NCI-H1436 treated with DMSO at 0.1 percent for 48 hours (cell line): ENCODE measurements around the gene CORO1C.

Experiments
- DNase-seq: peaks from one replicate; lab custom pipeline; 2025; lab: John Stamatoyannopoulos, UW

CORO1C gene

DNA sequence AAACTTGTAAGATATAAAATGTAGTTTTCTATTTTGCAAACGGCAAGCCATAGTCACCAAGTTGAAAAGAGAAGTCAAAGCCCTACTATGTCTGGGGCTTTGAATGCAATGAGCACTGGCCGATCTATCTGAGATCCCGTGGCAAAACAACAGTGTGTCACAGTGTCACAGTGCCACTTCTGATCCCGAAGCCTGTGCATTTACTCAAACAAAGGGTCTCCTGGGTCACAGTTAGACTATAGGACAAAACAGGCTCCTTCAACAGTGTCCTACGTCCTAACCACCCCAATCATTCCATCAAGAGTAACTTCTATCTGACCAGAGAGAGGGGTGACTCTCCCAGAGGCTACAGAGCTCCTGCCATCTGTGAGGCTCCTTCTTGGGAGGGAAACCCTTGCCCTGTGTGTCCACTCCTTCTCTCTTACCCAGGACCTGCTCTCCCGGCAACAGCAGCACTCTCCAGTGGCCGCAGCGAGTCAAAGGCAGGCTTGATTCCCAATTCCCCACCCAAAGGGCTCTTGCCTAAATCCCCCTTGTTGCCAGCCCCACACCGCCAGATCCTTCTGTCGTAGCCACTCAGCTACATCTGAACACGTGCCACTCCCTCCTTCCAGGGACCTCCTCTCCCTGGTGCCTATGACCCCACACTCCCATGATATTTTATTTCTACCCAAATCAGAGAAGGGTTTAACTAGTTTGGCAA is 83.6 kb downstream of the CORO1C start:
- DNase-seq = no peak

DNA sequence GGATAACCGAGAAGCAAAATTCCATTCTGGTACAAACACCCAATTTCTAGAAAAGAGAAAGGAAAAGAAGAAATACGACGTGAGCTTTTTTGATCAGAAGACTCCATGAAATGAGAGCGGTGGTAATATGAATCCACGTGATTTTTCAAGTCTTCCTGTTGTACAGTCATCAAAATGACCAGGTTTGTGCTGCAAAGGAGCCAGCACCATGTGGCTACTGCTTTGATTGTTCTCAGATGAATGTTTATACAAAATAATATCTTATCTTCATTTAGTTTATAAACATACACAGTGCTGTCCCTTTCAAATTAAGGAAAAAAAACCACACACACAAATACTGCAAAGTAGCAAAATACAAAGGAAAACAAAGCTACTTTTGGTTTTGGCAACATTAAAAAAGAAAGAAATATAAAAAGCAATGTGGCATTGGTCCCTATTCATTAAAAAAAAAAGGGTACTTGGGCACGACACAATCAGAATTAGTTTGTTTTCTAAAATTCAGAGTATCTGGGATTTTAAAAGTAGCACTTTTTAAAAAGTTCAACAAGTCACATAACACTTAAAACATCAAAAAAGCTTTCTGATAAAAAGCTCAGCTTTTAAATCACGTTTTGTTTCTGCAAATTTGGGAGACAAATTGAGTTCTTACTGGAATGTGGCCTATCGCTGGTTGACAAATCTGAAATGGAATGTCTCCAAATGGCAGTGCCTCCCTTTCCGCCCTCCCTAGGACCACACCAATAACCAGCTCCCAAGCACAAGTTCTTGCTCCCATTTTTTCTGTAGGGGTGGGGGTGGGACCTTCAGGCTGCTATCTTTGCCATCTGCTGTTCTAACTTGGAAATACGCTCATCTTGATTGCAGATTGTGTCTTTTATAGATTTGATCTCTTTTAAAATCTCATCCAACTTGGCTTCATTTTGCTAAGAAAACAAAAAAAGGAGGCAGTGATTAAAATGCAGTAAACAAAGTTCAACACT is 84.4 kb downstream of the CORO1C start:
- DNase-seq = no peak

DNA sequence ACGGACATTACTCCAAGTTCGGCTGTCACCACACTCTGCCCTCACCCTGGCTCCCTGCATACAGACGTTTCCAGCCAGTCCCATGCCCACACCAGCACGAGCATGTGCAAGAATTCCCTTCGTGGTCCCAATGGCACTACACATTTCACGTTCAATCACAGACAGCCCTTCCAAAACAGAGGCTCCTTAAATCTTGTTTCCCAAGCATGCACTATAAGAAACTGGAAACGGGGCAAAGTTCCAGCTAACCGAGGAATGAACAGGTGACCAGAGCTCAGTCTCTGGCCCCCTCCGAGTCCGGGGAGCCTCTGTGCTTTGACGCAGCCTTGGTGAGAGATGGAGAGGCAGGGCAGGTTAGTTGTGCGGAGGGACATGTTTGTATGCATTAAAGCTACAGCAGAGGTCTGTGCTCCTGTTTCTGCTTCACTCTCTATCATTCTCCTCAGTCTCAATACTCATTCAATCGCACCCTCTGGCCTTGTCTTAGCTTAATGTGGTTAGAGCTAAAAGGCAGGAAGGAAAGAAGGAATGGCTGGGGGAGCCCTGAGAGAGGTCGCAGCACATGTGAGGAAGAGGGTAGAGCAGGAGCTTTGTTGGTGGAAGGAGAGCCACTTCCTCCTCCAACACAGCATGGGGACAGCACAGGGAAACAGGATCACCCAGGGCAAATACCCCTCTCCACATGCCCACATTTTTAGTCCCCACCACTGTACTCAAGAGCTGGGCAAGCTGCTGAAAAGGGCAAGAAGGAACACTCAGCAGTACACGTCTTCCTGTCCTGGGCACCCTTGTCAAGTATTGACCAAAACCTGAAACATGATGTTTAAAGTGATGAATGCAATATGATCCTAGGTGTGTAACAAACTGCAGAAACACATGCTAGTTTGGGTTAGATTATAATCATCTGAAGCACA is 85.4 kb downstream of the CORO1C start:
- no peak for DNase-seq

DNA sequence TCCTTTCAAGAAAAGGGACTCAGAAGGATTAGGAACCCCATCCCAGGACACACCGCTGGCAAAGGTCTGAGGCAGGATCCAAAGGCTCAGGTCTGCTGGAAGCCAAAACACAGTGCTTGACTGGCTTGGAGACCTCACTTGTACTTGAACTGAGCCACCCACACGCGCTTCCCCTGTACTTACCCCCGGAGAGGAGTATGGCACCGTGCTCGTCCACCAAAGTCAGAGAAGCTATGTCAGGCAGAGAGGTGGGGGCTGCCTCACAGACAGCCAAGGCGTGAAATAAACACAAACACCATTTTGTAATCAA is 86.6 kb downstream of the CORO1C start:
- DNase-seq = no peak

DNA sequence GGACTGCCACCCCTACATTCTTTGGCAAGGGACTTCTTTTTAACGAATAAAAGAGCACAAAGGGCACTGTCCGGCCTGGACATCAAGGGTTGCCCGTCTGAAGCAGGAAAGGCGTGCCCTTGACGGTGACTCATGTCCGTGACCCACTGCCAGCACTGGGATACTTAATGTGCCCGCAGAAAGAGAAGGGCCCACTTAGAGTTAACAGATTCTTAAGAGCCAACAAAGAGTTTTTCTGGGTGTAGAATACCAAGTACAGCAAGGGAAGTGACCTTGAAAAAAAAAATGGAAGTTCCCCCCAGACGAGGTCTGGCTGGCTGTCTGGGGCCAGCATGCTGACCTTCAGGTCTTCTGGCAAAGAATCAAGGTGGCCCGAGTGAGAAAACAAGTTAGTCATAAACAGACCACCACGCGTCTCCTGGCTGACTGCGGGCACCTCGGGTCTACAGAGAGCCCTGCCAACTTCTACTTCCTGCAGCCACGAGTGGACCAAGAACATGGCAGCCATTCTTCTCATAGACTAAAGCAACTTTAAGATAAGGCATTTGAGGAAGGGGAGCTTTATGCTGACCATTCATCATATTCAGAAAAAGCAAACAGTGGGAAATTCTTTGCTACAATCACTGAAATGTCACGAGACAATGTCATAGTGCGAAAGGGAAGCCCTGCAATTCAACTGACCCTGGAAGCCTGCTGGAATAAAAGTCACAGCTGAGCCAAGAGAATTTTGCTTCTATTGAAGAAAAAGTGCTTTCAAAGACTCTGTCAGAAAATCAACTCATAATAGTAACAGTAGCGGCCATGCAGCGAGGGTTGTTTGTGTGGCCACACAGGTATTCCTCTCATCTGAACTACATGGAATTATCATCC is 87.1 kb downstream of the CORO1C start:
- DNase-seq = no peak

DNA sequence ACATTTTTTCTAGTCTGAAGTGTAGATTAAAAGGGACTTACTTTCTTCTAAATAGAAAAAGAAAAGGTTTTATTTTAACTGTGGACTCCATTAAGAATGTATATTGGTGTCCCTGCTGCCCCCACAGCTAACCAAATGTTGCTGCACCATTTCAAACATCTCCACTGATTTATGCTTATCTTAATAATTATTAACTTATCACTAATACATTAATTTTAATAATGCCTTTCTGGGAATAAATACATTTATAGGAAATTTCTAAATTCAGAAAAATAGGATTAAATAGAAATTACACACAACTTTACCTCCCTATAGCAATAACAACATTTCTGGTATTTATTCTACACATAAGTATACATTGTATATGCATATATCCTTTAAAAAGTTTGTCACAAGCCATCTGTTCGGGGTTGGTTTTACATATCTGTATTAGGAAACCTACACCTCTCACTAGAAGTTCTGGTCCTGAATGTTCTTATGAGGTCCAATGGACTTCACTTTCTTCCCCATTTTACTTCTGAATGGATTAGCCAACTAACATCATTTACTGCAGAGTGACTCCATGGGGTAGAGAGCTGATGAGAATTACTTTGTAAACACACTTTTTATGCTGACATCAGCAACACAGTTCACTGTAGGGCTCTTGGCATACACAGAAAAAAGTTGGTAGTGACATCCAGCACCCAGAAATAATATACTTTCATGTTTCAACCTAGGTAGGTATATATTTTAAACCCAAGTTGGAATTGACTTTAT is 88.2 kb downstream of the CORO1C start:
- DNase-seq = no peak

DNA sequence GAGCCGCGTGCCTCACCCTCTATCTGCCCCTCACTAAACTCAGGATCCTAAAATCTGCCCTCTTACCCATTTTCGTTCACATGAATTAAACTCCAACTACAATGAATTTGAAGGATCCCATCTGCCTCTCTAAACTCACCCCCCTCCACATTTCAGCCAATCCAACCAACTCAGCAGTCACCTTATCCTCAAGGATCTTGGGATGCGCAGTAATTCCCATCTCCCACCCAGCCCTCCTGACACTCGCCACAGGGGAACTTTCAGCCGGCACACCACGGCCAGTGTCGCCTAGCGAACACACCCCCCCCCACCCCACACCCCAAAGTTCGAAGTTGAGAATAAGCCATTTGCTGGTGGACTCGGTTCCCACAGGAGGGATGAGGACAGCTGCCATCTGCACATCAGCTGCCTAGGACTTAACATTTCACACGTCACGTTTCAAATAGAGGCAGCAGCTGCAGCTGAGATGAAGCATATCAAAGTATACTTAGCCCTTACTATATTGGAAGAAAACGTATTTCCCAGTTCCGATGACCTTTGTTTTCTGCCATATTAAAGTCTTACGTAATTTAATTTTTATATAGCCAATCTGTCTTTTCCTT is 88.9 kb downstream of the CORO1C start:
- no peak for DNase-seq

DNA sequence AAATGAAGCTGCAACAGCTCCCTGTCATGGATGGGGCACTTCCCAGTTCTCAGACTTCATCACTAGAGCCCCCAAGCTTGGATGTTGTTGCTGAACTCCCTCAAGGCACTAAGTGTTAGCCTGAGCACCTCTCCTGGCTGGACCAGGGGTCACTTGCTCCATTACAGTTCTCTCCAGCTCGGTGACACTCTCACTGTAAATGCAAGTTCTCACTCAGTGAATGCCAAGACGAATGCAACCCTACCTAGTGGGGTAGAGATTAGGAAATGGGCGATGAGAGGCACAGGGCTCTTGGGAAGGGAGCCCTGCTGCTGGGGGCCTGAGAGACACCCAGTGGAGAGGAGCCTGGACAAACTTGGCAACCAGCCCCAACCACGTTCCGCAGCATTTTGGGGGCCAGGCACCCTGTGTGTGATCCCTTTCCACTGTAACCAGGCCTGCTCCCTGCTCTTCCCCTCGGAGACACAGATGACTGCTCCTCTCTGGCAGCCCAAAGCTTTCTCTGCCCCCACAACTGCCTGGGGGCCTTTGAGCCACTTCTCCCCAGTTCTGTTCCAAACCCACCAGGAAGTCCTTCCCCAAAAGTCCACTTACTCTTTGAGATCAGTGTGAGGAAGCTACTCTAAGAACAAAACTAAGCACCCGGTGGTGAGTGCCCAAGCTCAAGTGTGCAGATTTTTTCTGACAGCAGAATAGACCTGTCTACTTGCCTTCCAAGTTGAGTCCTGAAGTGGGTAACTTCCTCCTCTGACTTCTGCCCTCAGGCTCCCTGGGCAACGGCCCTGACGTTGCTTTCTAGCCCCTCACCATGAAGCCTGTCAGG is 89.7 kb downstream of the CORO1C start:
- no peak for DNase-seq

DNA sequence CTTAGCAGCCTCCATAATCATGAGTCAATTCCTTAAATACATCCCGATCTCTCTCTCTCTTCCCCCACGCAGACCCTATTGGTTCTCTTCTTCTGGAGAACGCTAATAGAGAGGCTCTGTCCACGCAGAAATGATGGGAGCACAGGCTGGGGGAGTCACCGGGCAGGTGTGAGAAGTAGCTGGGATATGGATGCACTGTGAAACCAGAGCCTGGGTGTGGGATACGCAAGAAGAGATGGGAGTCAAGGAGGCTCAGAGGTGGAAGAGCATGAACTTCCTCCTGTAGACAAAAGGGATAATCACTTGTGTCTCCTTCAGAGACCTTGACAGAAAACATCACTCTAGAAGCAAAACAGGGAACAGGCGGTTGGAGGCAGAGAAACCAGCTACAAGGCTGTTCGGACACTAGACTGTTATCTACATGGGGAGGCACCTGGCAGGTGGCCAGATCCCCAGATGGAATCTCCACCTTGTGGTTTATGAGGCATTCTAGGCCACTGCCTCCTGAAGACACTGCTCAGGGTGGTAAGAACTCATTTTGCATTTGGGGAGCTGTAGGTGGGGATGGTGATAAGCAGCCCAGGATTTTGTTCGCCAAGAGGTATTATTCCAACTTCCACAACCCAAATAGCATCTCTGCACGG is 90.4 kb downstream of the CORO1C start:
- DNase-seq = no peak

DNA sequence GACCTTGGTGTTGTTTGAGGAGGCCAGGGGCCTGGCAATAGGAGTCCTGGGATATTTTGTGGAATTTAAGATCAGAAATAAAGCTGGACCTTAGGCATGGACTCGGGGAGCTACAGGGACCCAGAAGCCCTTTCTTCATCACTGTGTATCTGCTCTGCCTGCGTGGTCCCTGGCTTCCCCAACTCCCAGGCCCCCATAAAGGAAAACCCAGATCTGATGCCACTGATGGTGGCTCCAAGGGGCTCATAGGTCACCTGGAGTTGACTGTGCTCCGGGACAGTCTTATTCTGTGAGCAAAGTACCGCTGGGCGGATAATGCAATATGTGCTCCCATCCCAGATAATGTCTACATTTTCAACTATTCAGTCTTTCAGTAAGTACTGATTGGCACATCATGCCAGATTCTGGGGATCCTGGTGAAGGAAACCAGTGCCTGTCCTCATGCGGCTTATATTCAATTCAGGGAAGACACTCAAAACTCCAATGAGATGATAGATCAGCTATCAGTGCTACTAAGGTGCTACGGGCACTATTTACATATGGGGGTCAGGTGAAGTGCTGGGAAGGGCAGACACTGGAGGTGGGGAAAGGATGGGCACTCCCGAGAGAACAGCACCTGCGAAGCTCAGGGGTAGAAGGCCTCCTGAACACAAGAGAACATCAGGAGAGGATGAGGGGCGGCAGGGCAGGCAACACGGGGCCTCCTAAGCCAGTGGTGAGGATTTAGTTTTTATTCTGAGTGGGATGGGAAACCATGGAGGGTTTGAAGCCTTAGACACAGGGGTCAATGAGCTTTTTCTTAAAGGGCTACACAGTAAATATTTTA is 92.1 kb downstream of the CORO1C start:
- DNase-seq = no peak

DNA sequence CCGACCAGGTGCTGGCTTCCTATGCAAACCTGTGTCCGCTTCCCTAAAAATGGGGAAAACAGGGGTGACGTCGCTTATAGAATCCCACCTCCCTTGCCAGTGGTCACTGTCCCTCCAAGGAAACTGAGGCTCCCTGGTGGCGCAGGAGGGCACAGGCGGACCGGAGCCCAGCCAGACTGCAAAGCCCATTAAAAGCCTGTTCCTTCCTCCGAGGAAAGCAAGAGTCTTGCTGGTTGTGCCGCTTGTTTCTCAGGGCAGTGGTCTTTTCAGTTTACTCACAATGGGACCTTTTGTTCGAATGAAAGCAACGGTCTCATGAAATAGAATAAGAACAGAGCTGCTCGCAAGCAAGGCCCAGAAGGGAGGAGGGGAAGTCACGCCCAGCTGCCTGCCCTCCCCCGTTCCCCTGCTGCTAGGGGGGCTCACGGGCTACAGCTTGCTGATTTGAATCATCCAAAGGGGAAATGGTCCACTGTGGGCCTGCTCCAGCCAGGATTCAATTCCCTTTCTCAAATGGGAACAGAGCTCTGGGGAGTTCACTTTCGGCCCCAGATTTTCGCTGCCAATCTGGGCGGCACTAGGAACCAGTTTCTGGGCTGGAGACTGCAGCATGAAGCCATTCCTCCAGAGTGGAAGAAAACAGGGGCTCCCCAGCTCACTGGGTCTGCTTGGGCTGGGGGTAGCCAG is 93.0 kb downstream of the CORO1C start:
- DNase-seq = no peak

DNA sequence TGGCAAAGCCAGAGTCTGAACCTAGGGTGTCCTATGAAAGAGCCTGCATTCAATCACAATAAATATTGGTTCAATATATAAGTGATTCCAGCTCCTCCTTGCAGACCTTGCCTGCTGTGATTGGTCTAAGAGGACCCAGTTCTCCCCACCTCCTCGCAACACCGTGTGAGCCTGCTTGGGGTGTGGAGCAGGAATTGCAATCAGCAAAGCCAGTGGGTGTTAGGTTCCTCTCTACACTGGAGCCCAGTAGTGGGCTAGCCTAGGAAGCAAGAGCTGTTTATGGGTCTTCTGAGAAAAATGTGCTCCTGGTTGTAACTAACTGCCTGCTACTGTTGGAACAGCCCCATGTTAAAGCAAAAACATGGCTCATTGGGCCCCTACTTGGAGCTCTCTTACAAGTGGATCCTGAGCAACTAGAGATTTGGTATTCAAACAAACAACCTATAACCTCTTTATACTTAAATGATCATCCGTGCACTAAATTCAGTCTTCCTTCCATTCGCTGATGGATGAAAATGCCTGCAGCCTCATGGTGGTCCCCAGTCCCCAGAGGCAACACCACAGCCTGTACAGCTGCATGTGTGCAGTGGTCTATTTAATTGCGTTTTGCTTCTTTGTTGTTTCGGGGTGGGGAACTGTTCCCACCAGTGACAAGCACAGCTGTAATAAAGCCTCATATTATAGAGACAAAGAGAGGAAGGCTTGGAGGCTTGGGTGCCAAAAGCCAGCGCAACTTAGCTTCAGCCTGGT is 93.9 kb downstream of the CORO1C start:
- DNase-seq = no peak

DNA sequence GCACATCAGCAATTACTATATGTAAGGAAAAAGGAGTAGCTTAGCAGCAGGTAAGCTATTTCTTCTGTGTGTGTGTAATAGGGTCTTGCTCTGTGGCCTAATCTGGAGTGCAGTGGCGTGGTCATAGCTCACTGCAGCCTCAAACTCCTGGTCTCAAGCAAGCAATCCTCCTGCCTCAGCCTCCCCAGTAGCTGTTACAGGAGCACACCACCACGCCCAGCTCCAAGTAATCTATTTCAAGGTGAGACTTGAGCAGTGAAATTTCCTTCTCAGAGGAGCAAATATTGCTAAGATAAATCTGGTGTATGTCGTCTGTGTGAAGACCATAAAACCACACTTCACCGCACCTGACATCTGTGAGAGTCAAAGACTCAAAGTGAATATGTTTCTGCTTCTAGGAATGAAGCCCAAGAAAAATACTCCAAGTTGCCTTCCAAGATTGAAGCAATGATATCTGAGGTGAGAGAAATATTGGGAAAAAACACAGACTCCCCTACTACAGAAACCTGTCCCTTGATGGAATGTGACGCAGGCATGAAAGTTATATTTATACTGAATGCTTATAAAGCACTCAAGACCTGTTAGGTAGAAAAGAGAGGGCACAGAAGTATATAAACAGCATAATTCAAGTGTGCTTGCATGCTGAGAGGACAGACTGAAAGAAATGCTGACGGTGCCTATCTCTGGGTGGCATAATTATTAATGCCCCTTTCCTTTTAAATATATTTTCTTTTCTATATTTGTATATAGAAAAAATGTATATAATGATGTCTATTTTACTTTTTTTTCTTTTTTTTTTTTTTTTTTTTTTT is 95.1 kb downstream of the CORO1C start:
- DNase-seq = no peak

DNA sequence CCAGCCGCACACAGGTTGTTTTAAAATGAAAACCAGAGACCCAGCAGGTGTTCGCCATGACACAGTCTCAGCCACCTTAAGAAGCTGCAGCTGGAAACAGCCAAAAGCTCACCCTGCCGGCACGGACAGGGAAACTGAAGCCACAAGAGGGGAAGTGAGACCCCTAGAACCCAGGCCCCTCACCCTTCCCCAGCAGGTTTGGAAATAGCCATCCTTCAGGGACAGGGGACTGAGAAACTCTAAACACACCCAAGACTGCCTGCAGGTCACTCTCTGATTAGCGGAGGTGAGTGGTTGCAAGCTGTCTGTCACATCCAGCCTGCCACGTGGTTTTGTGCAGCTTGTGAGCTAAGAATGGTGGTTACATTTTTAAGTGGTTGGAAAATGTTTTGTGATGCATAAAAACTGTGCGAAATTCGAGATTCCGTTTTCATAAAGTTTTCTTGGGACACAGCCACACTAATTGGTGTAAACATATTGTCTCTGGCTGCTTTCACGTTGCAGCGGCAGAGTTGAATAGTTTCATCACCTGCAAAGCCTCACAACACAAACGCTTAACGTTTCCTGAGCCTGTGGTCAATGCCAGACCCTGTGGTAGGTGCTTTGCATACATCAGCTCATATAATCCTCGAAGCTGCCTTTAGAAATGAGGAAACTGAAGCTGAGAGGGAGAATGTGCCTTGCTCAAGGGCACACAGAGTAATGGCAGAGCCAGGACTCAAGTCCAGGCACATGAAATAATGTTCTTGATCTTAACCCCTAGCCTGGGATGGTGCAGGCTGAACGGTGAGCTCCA is 95.9 kb downstream of the CORO1C start:
- no peak for DNase-seq

DNA sequence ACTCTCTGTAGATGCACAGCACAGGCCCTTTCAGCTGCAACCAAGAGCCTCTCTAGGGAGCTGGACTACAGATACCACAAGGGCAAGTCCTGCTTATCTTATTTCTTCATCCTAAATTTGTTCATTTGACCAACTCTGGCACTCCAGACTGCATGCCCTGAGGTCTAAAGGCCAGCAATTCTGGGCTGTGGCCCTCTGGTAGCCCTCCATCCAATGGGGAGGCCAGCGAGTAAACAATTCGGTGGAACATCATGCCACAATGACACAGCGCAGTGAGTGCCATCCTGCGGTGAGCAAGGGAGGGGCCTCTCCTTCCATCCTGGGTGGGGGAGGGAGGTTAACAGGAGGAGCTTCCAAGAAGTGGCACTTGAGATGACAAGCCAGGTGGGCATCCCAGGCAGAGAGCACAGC is 97.0 kb downstream of the CORO1C start:
- no peak for DNase-seq
